HepG2 (cell line): ENCODE results near the gene HCFC1R1. TPM values are rescaled to one million over a fixed set of nuclear protein-coding genes. Genes with fewer than 3 reads are reported as not detected.

Source experiments
- ATAC-seq: fragments of 200-7000 bp; cut with Tn5 transposase; 3 replicates; pipeline ENCODE4 v1.9.1; 2020; ENCODE audit warnings: mild to moderate bottlenecking, moderate library complexity
- BruUV-seq: library from RNA; stranded (reverse); fragments of 400-500 nt; replicated peaks from 2 replicates; lab custom pipeline; 2021; lab: Mats Ljungman, UMichigan
- CTCF ChIA-PET: fragments of 300-600 bp; formaldehyde crosslinking; extraction: SDS; loops from one replicate; lab custom pipeline; 2021; ENCODE audit warnings: low total read pairs, inconsistent platforms, low intra/inter-chr PET ratio; lab: Yijun Ruan, JAX
- POLR2A ChIA-PET: fragments of 350-600 bp; sonication (Branson Sonifier 250); formaldehyde crosslinking; loops from one replicate; lab custom pipeline; 2020; ENCODE audit warnings: antibody characterized with exemption, inconsistent platforms; lab: Yijun Ruan, JAX
- DNase-seq: peaks from one replicate; pipeline ENCODE4 v3.0.0-alpha.2; 2015; ENCODE audit warnings: low spot score
- FAIRE-seq: peaks from 3 replicates; lab custom pipeline; 2011; peaks lifted over from hg19 to GRCh38; lab: Jason Lieb, UNC
- H2AFZ ChIP-seq: one replicate; pipeline ENCODE4 v1.6.1; 2011; ENCODE audit warnings: low read length, inconsistent platforms
- H3K27ac ChIP-seq: fragments of 300-600 bp; 3 replicates; pipeline ENCODE4 v1.8.0; 2011; ENCODE audit warnings: mixed run types, mild to moderate bottlenecking, mixed read lengths, low read length, inconsistent platforms; ENCODE audit not compliant: insufficient read depth; ENCODE audit errors: extremely low read length
- H3K27me3 ChIP-seq, 2 experiments: fragments of 200-600 bp in 1 of 2; 2 replicates in 1 of 2; 3 replicates in 1 of 2; pipeline versions ENCODE4 v1.6.0 to v1.8.0; 2011; ENCODE audit warnings: low read length in 2 of 2, mild to moderate bottlenecking in 2 of 2, moderate library complexity in 2 of 2, inconsistent platforms in 1 of 2; ENCODE audit not compliant: insufficient read depth in 2 of 2, control insufficient read depth in 1 of 2
- H3K36me3 ChIP-seq, 2 experiments: fragments of 200-600 bp in 1 of 2; replicated peaks in 1 of 2; 2 replicates in 1 of 2; 3 replicates in 1 of 2; pipeline versions ENCODE4 v1.5.1 to v1.8.0; 2011; ENCODE audit warnings: low read length in 2 of 2, inconsistent platforms in 1 of 2; ENCODE audit not compliant: insufficient read depth in 2 of 2, control insufficient read depth in 1 of 2
- H3K4me1 ChIP-seq: 2 replicates; pipeline ENCODE4 v1.5.1; 2012; ENCODE audit warnings: low read length, inconsistent platforms; ENCODE audit not compliant: insufficient read depth
- H3K4me2 ChIP-seq: 2 replicates; pipeline ENCODE4 v1.6.0; 2011; ENCODE audit warnings: low read depth, low read length, inconsistent platforms
- H3K4me3 ChIP-seq, 3 experiments: fragments of 200-600 bp in 1 of 3; sonication (generic), shearing (Covaris generic) in 1 of 3; replicated peaks in 1 of 3; 2 replicates each; pipeline ENCODE4 v1.5.1; 2011 to 2016; ENCODE audit warnings: low read length in 3 of 3, inconsistent platforms in 2 of 3, low read depth in 2 of 3, mild to moderate bottlenecking in 2 of 3, control low read depth in 1 of 3, mixed read lengths in 1 of 3; ENCODE audit not compliant: insufficient read depth in 1 of 3
- H3K79me2 ChIP-seq: one replicate; pipeline ENCODE4 v1.6.1; 2011; ENCODE audit warnings: low read length, inconsistent platforms; ENCODE audit not compliant: insufficient read depth
- H3K9ac ChIP-seq: 2 replicates; pipeline ENCODE4 v1.6.0; 2011; ENCODE audit warnings: mild to moderate bottlenecking, low read depth, low read length, inconsistent platforms; ENCODE audit not compliant: insufficient read depth
- H3K9me3 ChIP-seq: 2 replicates; pipeline ENCODE4 v1.5.1; 2012; ENCODE audit warnings: mild to moderate bottlenecking, low read length
- H4K20me1 ChIP-seq: 2 replicates; pipeline ENCODE4 v1.6.0; 2011; ENCODE audit warnings: inconsistent platforms, mild to moderate bottlenecking, low read length, moderate library complexity; ENCODE audit not compliant: insufficient read depth
- AKNA ChIP-seq: sonication (generic); formaldehyde crosslinking; IDR thresholded peaks from 2 replicates; pipeline ENCODE4 v1.4.0; 2020; ENCODE audit warnings: missing genetic modification reagents, borderline replicate concordance
- ATF3 ChIP-seq: sonication (generic); formaldehyde crosslinking; IDR thresholded peaks from 2 replicates; pipeline ENCODE4 v1.4.0; 2020; ENCODE audit warnings: missing genetic modification reagents
- ATM ChIP-seq: fragments of 450-650 bp; IDR thresholded peaks from 2 replicates; pipeline ENCODE4 v1.7.1; 2017; ENCODE audit warnings: mild to moderate bottlenecking, borderline replicate concordance
- HMG20B ChIP-seq: conservative IDR thresholded peaks from 2 replicates; pipeline ENCODE4 v1.6.1; 2016; ENCODE audit warnings: missing genetic modification reagents, missing compliant biosample characterization
- KMT2A ChIP-seq: sonication (generic); formaldehyde crosslinking; IDR thresholded peaks from 2 replicates; pipeline ENCODE4 v1.4.0; 2020; ENCODE audit warnings: missing genetic modification reagents
- MAZ ChIP-seq, 2 experiments: sonication (generic) in 1 of 2; formaldehyde crosslinking in 1 of 2; IDR thresholded peaks; 2 replicates each; pipeline versions ENCODE4 v1.5.0 to v1.6.1; 2012 to 2020; ENCODE audit warnings: low read depth in 2 of 2, mild to moderate bottlenecking in 2 of 2, borderline replicate concordance in 1 of 2, improper control_type of control experiment in 1 of 2, low read length in 1 of 2, missing genetic modification reagents in 1 of 2, moderate library complexity in 1 of 2
- MLLT10 ChIP-seq: sonication (generic); formaldehyde crosslinking; IDR thresholded peaks from 2 replicates; pipeline ENCODE4 v1.4.0; 2020; ENCODE audit warnings: missing genetic modification reagents
- NR0B2 ChIP-seq: sonication (generic); formaldehyde crosslinking; IDR thresholded peaks from 2 replicates; pipeline ENCODE4 v1.4.0; 2020; ENCODE audit warnings: mild to moderate bottlenecking, missing genetic modification reagents
- RBFOX2 ChIP-seq: fragments of 200-400 bp; formaldehyde crosslinking; IDR thresholded peaks from 2 replicates; pipeline ENCODE4 v1.6.1; 2017; ENCODE audit warnings: low read depth, mild to moderate bottlenecking, low read length
- RXRB ChIP-seq: IDR thresholded peaks from 2 replicates; pipeline ENCODE4 v1.6.1; 2016; ENCODE audit warnings: borderline replicate concordance, missing genetic modification reagents, missing compliant biosample characterization
- TAF1 ChIP-seq: sonication (generic); formaldehyde crosslinking; IDR thresholded peaks from 2 replicates; pipeline ENCODE4 v1.4.0; 2020; ENCODE audit warnings: missing genetic modification reagents
- TBL1XR1 ChIP-seq: fragments of 150-350 bp; IDR thresholded peaks from 2 replicates; pipeline ENCODE4 v1.6.1; 2014; ENCODE audit warnings: borderline replicate concordance, low read length; ENCODE audit not compliant: partially characterized antibody
- TBX3 ChIP-seq: fragments of 450-650 bp; IDR thresholded peaks from 2 replicates; pipeline ENCODE4 v1.6.1; 2017; ENCODE audit warnings: antibody characterized with exemption, mild to moderate bottlenecking, inconsistent platforms, borderline replicate concordance
- THAP11 ChIP-seq: IDR thresholded peaks from 2 replicates; pipeline ENCODE4 v1.6.1; 2016; ENCODE audit warnings: missing biosample characterization, missing genetic modification reagents
- ZNF598 ChIP-seq: sonication (generic); formaldehyde crosslinking; IDR thresholded peaks from 2 replicates; pipeline ENCODE4 v1.5.1; 2020; ENCODE audit warnings: mild to moderate bottlenecking, missing genetic modification reagents, borderline replicate concordance
- ZSCAN21 ChIP-seq: sonication (generic); formaldehyde crosslinking; IDR thresholded peaks from 2 replicates; pipeline ENCODE4 v1.8.0; 2022; ENCODE audit warnings: mild to moderate bottlenecking, missing genetic modification reagents, moderate library complexity, borderline replicate concordance
- WGBS: methylation state at CpG from one replicate; pipeline ENCODE4 v1.1.6; 2017; ENCODE audit warnings: low lambda C conversion rate; 5-methylcytosine and 5-hydroxymethylcytosine counted together
- in situ Hi-C: cut with HindIII; loops from 2 replicates; pipeline ENCODE4 v1.10.0; 2017; ENCODE audit warnings: low pct_unique_long_range_greater_than_20kb; ENCODE audit not compliant: extremely low pct_ligation_motif_present
- intact Hi-C: fragments of 100-400 bp; cut with micrococcal nuclease; formaldehyde crosslinking; loops from one replicate; pipeline ENCODE4 v1.10.0; 2022; ENCODE audit not compliant: unreplicated experiment
- polyA plus RNA-seq, 8 experiments: library from polyadenylated mRNA; depleted of rRNA in 3 of 8; stranded (reverse) in 7 of 8; unstranded in 1 of 8; fragments of >200 nt; fragmentation: Illumina TruSeq in 4 of 8; extraction: Trizol in 4 of 8; gene quantifications; 2 replicates each; pipeline versions ENCODE4 v1.2.1 to v1.2.3, GENCODE V29; 2011 to 2016; ENCODE audit warnings: low read depth in 4 of 8, missing spikeins in 1 of 8, mixed read lengths in 1 of 8; ENCODE audit not compliant: insufficient read depth in 1 of 8
- total RNA-seq, 5 experiments: library from RNA; depleted of rRNA; stranded (reverse); fragments of >200 nt; fragmentation: Illumina TruSeq; extraction: Trizol; gene quantifications; 2 replicates each; pipeline ENCODE4 v1.2.3, GENCODE V29; 2016; ENCODE audit warnings: low read depth in 1 of 5

Gene HCFC1R1
- total and polyA plus RNA-seq, 2 of the 13 experiments (the other 11 are each of a cell fraction or from before 2014, with no cell fraction given): 13.8 to 16.1 TPM

- DNase-seq (no peak), FAIRE-seq (no peak), ATAC-seq (no peak)
- TF ChIP-seq NR0B2 (CRISPR knock-in tag) (no peak), AKNA (CRISPR knock-in tag) (no peak), MAZ (IDR thresholded peaks at IDR 0.05; ENCODE audit: borderline replicate concordance, low read depth, low read length) (no peak), MAZ (CRISPR knock-in tag; IDR thresholded peaks at IDR 0.05; ENCODE audit: low read depth) (no peak), KMT2A (CRISPR knock-in tag) (no peak), ATF3 (CRISPR knock-in tag) (no peak), RBFOX2 (no peak), MLLT10 (CRISPR knock-in tag) (no peak), ZNF598 (CRISPR knock-in tag) (no peak), TBL1XR1 (no peak), ZSCAN21 (CRISPR knock-in tag) (no peak), TAF1 (CRISPR knock-in tag) (no peak), THAP11 (CRISPR knock-in tag) (no peak), ATM (no peak), RXRB (CRISPR knock-in tag) (no peak), TBX3 (no peak), HMG20B (CRISPR knock-in tag) (no peak)
- Histone ChIP-seq H3K9ac (no peak overlapping the region), H3K4me1 (peaks cover 99% of the 10 kb centered on the region), H3K9me3 (no peaks in the 10 kb centered on the region), H3K27me3 (peaks cover 7 to 22% of the 10 kb centered on the region in 2 experiments; a peak in 4 of 5 replicates), H3K4me3 (no peak overlapping the region), H3K27ac (no peak overlapping the region), H2AFZ (no peak overlapping the region), H4K20me1 (no peaks in the 10 kb centered on the region), H3K79me2 (no peaks in the 10 kb centered on the region), H3K4me2 (peak overlapping the region; percentile 88), H3K36me3 (no peaks in the 10 kb centered on the region)
- BruUV-seq: no TSS peak
- POLR2A ChIA-PET: interaction anchor here (0.8 to 14.2 kb wide), 6 partner anchors 12 to 124 kb away, joined by 3 to 750 read pairs (median 4); partner anchors contain the start of genes CLDN6, HCFC1R1, THOC6 and TNFRSF12A
- in situ Hi-C loops (no loop called here), intact Hi-C loops (no loop called here)
- WGBS: 69% methylated on average over 7 of the region's 8 CpGs
- CTCF ChIA-PET: no interaction called here
These were observed 13.2 kb downstream of the HCFC1R1 start for GRCh38 chr16:3010510-3010909.
